ENCODE results near the gene KIAA1755. TPM values are rescaled to one million over a fixed set of nuclear protein-coding genes. Genes with fewer than 3 reads are reported as not detected.

Gene KIAA1755
- total and polyA plus RNA-seq, 2 of the 4 experiments (the other 2 are of a cell fraction), result 2.5 to 5.1 TPM

DNA sequence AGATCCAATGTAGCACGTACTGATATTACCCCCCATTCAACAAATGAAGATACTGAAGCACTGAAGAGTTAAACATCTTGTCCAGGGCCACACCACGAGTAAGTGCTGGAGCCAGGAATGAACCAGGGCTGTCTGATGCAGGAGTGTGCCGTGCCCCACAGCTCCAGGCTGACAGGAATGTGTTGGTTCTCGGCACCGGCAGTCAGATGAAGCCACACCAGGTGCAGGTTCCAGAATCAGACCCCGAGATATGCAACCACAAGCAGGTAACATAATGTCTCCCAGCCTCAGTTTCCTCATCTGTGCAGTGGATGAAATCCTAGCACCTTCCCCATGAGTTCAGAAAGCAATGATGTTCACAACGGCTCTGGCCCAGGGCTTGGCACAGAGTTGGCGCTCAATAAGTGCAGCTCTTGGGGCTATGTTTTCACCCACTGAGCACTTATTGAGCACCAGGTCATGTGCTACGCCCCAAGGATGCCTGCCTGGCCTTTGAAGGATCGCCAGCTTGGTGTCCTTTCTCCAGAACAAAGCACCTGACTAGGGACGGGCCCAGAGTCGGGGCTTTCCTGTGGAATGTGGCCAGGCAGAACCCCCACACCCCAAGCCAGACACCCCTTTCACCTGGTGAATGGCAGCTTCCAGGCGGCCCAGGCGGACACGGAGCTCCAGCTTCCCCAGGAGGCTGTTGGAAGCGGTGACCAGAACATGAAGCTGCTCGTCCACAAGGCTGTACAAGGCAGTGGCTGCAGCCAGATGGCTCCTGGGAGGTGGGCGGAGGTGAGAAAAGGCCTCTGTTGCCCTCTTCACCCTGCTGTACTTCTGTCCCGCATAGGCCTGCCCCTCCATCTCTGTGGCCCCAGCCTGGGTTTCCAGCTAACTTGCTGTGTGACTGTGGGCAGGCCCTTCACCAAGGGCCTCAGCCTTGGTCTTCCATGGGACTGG is 41.3 kb downstream of the KIAA1755 start:
- Histone ChIP-seq H3K36me3 (ENCODE audit: control insufficient read depth, insufficient read depth, low read length) (no peaks in the 10 kb centered on the region), H3K18ac (ENCODE audit: low read depth, low read length) (peak overlapping the region; percentile 63), H3K4ac (ENCODE audit: low read depth, low read length) (peak overlapping the region; percentile 99), H2AK9ac (replicated peaks; ENCODE audit: low read depth, low read length, poor library complexity) (peak overlapping the region; percentile 31), H3K4me1 (ENCODE audit: control insufficient read depth, insufficient read depth, low read length) (peaks cover 24% of the 10 kb centered on the region), H3K27ac (ENCODE audit: insufficient read depth, low read length) (peak overlapping the region; percentile 44), H4K5ac (ENCODE audit: low read depth, low read length) (peak overlapping the region; percentile 68), H3K27me3 (ENCODE audit: control insufficient read depth, insufficient read depth, low read length) (no peaks in the 10 kb centered on the region), H4K8ac (ENCODE audit: low read depth in 2 of 2, low read length in 2 of 2) (peak overlapping the region; percentile 90 to 94), H2AFZ (replicated peaks; ENCODE audit: low read length, poor library complexity) (no peak overlapping the region), H2AK5ac (ENCODE audit: low read depth, low read length) (peak overlapping the region; percentile 98), H4K20me1 (ENCODE audit: insufficient read depth, low read length) (no peaks in the 10 kb centered on the region), H2BK120ac (ENCODE audit: low read depth, low read length) (peak overlapping the region; percentile 99), H3K4me3 (ENCODE audit: insufficient read depth, low read depth, low read length) (no peak overlapping the region), H3K14ac (replicated peaks; ENCODE audit: low read depth, low read length) (peak overlapping the region; percentile 98), H2BK5ac (ENCODE audit: low read depth, low read length, poor library complexity, severe bottlenecking) (peak overlapping the region; percentile 97), H3K9me3 (ENCODE audit: control insufficient read depth, insufficient read depth, low read length) (no peaks in the 10 kb centered on the region), H3K4me2 (ENCODE audit: low read depth, low read length) (no peak overlapping the region), H3K9me1 (ENCODE audit: insufficient read depth, low read length) (peaks cover 18% of the 10 kb centered on the region; the same call in 1 of the 2 replicates), H3K56ac (ENCODE audit: extremely low read depth, insufficient read depth, low read length) (no peak overlapping the region), H3K23ac (ENCODE audit: low read depth, low read length) (peak overlapping the region; percentile 60; the same call in 1 of the 2 replicates), H3K9ac (ENCODE audit: low read depth, low read length) (no peak overlapping the region), H3K79me1 (ENCODE audit: low read depth in 1 of 2, low read length in 2 of 2) (peaks cover 0 to 35% of the 10 kb centered on the region in 2 experiments; a peak in 2 of 4 replicates), H4K91ac (ENCODE audit: insufficient read depth, low read depth, low read length) (peak overlapping the region; percentile 97), H2BK20ac (ENCODE audit: low read depth, low read length) (peak overlapping the region; percentile 92), H2BK15ac (ENCODE audit: low read depth, low read length) (peak overlapping the region; percentile 98; the same call in 2 of the 3 replicates)
- POLR2A ChIA-PET (ENCODE audit: unreplicated experiment), result no interaction called here
- DNase-seq, result no peak
- no peak for ATAC-seq (ENCODE audit: low read depth)
- TF ChIP-seq CHD1 (IDR thresholded peaks at IDR 0.05; ENCODE audit: low read depth, low read length) (no peak), ELK1 (IDR thresholded peaks at IDR 0.05; ENCODE audit: borderline replicate concordance, low read depth, low read length) (no peak), BHLHE40 (IDR thresholded peaks at IDR 0.05; ENCODE audit: low read depth, low read length) (no peak), RCOR1 (IDR thresholded peaks at IDR 0.05; ENCODE audit: insufficient replicate concordance, low read length) (no peak), RAD21 (IDR thresholded peaks at IDR 0.05; ENCODE audit: low read length) (no peak), POLR2A (IDR thresholded peaks at IDR 0.05; ENCODE audit: low read depth, low read length) (no peak), NFE2L2 (IDR thresholded peaks at IDR 0.05; ENCODE audit: low read depth, low read length) (no peak), MAFK (IDR thresholded peaks at IDR 0.05; ENCODE audit: low read depth, low read length) (no peak), MAZ (IDR thresholded peaks at IDR 0.05; ENCODE audit: borderline replicate concordance, low read depth, low read length) (no peak), USF2 (IDR thresholded peaks at IDR 0.05; ENCODE audit: low read depth, low read length) (no peak), CEBPB (IDR thresholded peaks at IDR 0.05; ENCODE audit: low read depth, low read length) (no peak), MXI1 (IDR thresholded peaks at IDR 0.05; ENCODE audit: borderline replicate concordance, low read depth, low read length) (no peak)
- in situ Hi-C loops (cut with MboI; ENCODE audit: low sequenced_read_pairs) (loop anchor here (5.0 kb wide), 1 partner anchor 52 kb away; the partner anchor contains the start of gene TGM2), dilution Hi-C loops (cut with HindIII; ENCODE audit: low sequenced_read_pairs, unreplicated experiment) (no loop called here), intact Hi-C loops (cut with micrococcal nuclease) (no loop called here)
- CTCF ChIA-PET, result interaction anchor here (0.7 to 4.0 kb wide), 3 partner anchors 46 to 162 kb away, joined by 4 to 27 read pairs (median 4); no protein-coding TSS in a partner anchor
- WGBS, 2 experiments (ENCODE audit: extremely low coverage in 2 of 2, insufficient read length in 1 of 2), result 88% methylated on average over 9 of the region's 19 CpGs; no CpG with 5 or more reads in 1 of the 2 experiments
- no TSS peak for BruUV-seq (replicated peaks)

All from IMR-90 (cell line).